ENCODE data around the gene EIF6. TPM values are rescaled to one million over a fixed set of nuclear protein-coding genes. Genes with fewer than 3 reads are reported as not detected.
A peak's percentile ranks its signal among the peaks of the same experiment; 100 is the strongest.

Gene EIF6
- total and polyA plus RNA-seq, 2 experiments from 2014 or later = 149 to 215 TPM

GRCh38 chr20:35269055-35269781 lies 15.4 kb downstream of the EIF6 start:
- H3K27ac Mint-ChIP-seq = no peak overlapping the region

More at GRCh38 chr20:35269055-35269781, 15.4 kb downstream of the EIF6 start:
- Mint-ChIP-seq H3K4me3 (no peak overlapping the region; the same call in 2 of the 3 replicates), H3K27me3 (ENCODE audit: insufficient read depth, low read depth, poor library complexity) (peaks cover 22% of the 10 kb centered on the region), H3K36me3 (ENCODE audit: low read depth) (no peaks in the 10 kb centered on the region; the same call in 1 of the 3 replicates), H3K4me1 (peaks cover 22% of the 10 kb centered on the region), H3K9me3 (no peaks in the 10 kb centered on the region)
- no peak overlapping the region for H3K4me3 ChIP-seq
- H3K4me2 ChIP-seq = no peak overlapping the region
- H4K20me1 ChIP-seq (replicated peaks; ENCODE audit: insufficient read depth) = no peaks in the 10 kb centered on the region
- H3K9me2 ChIP-seq (ENCODE audit: insufficient read depth) = no peaks in the 10 kb centered on the region
- ATAC-seq (peak; percentile 81), DNase-seq (ENCODE audit: low spot score) (peak; percentile 93)
- TF ChIP-seq ETS1 (IDR thresholded peaks at IDR 0.05) (no peak), JUNB (IDR thresholded peaks at IDR 0.05; ENCODE audit: unreplicated experiment) (no peak), REST (IDR thresholded peaks at IDR 0.05; ENCODE audit: unreplicated experiment) (no peak), ZNF114 (CRISPR knock-in tag; IDR thresholded peaks at IDR 0.05) (no peak), CTCF (conservative IDR thresholded peaks at IDR 0.05; ENCODE audit: low read depth in 2 of 2) (peak; percentile 85 to 99), STAT1 (IDR thresholded peaks at IDR 0.05; ENCODE audit: unreplicated experiment) (no peak), CREB1 (CRISPR knock-in tag; IDR thresholded peaks at IDR 0.05; ENCODE audit: low read depth) (peak; percentile 55)
- peaks cover 9% of the 10 kb centered on the region; the same call in 1 of the 2 replicates for H3F3A ChIP-seq (replicated peaks; ENCODE audit: low read depth)
- no peaks in the 10 kb centered on the region for H3K36me3 ChIP-seq (ENCODE audit: insufficient read depth)
- H3K4me1 ChIP-seq (ENCODE audit: insufficient read depth) = peaks cover 11% of the 10 kb centered on the region
- H3K27ac ChIP-seq (ENCODE audit: low read depth) = peak overlapping the region; percentile 79; the same call in 1 of the 2 replicates
- H3K79me2 ChIP-seq (replicated peaks; ENCODE audit: insufficient read depth) = no peaks in the 10 kb centered on the region
- no peak overlapping the region; the same call in 1 of the 2 replicates for H2AFZ ChIP-seq
- no peaks in the 10 kb centered on the region for H3K27me3 ChIP-seq (ENCODE audit: insufficient read depth)
